ES-I3 (cell line): ENCODE measurements around the gene FAM50B.

ENCODE experiments used
- H3K36me3 ChIP-seq: 2 replicates; pipeline ENCODE4 v1.6.1; 2013; ENCODE audit warnings: mild to moderate bottlenecking, low read length, control low read depth, moderate library complexity; ENCODE audit not compliant: insufficient read depth
- H3K4me1 ChIP-seq: 2 replicates; pipeline ENCODE4 v1.6.1; 2013; ENCODE audit warnings: mild to moderate bottlenecking, control low read depth, low read length; ENCODE audit not compliant: insufficient read depth
- H3K9ac ChIP-seq: 2 replicates; pipeline ENCODE4 v1.6.1; 2013; ENCODE audit warnings: low read depth, mild to moderate bottlenecking, low read length, moderate library complexity
- H3K9me3 ChIP-seq: 2 replicates; pipeline ENCODE4 v1.6.1; 2013; ENCODE audit warnings: mild to moderate bottlenecking, low read length, moderate library complexity; ENCODE audit not compliant: control insufficient read depth, insufficient read depth

FAM50B gene

GRCh38 chr6:3898265-3898994, 49.3 kb downstream of the FAM50B start:
- no peaks in the 10 kb centered on the region for H3K9me3 ChIP-seq
- H3K36me3 ChIP-seq, result no peaks in the 10 kb centered on the region
- H3K4me1 ChIP-seq, result peaks cover 24% of the 10 kb centered on the region
- H3K9ac ChIP-seq, result no peak overlapping the region

DNA sequence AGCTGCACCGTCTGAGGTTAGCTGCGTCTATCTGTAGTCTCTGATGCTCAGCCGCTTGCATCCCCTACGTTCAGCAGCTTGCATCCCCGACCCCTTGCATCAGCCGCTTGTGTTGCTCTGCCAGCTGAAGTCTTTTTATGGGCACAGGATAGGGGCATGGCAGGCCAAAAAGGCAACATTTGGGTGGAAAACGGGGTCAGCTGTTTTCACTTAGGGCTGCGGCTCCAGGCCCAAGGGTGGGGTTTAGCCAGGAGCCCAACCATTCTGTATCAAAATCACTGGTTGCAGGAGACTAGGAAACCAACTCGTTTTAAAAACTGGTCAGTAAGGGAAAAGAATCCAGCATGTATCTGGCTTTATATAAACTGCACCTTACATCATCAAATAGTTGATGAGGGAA, 49.9 kb downstream of the FAM50B start:
- Histone ChIP-seq H3K4me1 (peaks cover 21% of the 10 kb centered on the region), H3K9me3 (no peaks in the 10 kb centered on the region), H3K36me3 (no peaks in the 10 kb centered on the region), H3K9ac (no peak overlapping the region)

GRCh38 chr6:3899970-3900439, 50.8 kb downstream of the FAM50B start:
- peaks cover 15% of the 10 kb centered on the region for H3K4me1 ChIP-seq
- no peaks in the 10 kb centered on the region for H3K9me3 ChIP-seq
- H3K36me3 ChIP-seq, result no peaks in the 10 kb centered on the region
- H3K9ac ChIP-seq, result no peak overlapping the region
